ENCODE data around the gene JAZF1.

DNA sequence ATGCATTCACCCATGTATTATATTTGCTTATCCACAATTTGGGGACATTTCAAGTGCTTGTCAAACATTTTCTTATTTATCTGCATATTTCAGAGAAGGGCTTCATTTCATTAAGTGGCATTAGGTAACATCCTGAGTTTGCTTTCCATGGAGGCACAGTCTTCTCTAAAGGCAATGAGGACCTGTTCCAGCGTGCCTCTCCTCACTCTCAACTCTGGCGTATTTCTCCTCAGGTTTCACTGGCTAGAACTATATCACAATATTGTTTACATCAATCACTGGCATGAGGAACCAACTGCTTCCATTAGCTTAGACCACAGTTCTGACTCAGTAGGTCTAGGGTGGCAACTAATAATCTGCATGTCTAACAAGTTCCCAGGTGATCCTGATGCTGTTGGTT lies 263.5 kb downstream of the JAZF1 start:
- TF ChIP-seq, protein P1, sequence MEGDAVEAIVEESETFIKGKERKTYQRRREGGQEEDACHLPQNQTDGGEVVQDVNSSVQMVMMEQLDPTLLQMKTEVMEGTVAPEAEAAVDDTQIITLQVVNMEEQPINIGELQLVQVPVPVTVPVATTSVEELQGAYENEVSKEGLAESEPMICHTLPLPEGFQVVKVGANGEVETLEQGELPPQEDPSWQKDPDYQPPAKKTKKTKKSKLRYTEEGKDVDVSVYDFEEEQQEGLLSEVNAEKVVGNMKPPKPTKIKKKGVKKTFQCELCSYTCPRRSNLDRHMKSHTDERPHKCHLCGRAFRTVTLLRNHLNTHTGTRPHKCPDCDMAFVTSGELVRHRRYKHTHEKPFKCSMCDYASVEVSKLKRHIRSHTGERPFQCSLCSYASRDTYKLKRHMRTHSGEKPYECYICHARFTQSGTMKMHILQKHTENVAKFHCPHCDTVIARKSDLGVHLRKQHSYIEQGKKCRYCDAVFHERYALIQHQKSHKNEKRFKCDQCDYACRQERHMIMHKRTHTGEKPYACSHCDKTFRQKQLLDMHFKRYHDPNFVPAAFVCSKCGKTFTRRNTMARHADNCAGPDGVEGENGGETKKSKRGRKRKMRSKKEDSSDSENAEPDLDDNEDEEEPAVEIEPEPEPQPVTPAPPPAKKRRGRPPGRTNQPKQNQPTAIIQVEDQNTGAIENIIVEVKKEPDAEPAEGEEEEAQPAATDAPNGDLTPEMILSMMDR (IDR thresholded peaks at IDR 0.05; ENCODE audit: low read length): no peak
- TF ChIP-seq EZH2phosphoT487 (IDR thresholded peaks at IDR 0.05; ENCODE audit: low read length) (no peak), EZH2 (optimal IDR thresholded peaks at IDR 0.05; ENCODE audit: low read depth, low read length) (no peak)

Data from MM.1S (cell line).